Epithelial cell of esophagus (primary cell): ENCODE data around the gene LYAR.

Experiments
- DNase-seq: peaks from one replicate; pipeline ENCODE4 v3.0.0; 2010; ENCODE audit warnings: low read depth
- H3K4me3 ChIP-seq: 2 replicates; pipeline ENCODE4 v1.5.1; 2011; ENCODE audit warnings: mild to moderate bottlenecking, low read length, control low read depth
- CTCF ChIP-seq: IDR thresholded peaks from 2 replicates; pipeline ENCODE4 v1.5.1; 2011; ENCODE audit warnings: low read depth, mild to moderate bottlenecking, low read length, control low read depth, inconsistent platforms; ENCODE audit not compliant: insufficient read depth; ENCODE audit errors: missing control alignments

LYAR gene

GRCh38 chr4:4228356-4228668 is 61.6 kb downstream of the LYAR start:
- no peak for TF ChIP-seq CTCF
- no peak for DNase-seq
- H3K4me3 ChIP-seq, result no peak overlapping the region

GRCh38 chr4:4227510-4228355 is 62.2 kb downstream of the LYAR start:
- no peak overlapping the region for H3K4me3 ChIP-seq
- TF ChIP-seq CTCF, result no peak
- no peak for DNase-seq

- H3K4me3 ChIP-seq, result no peak within 1 kb of the TSS
- no peak for TF ChIP-seq CTCF
- no peak for DNase-seq
These were observed 63.1 kb downstream of the LYAR start, which contains the start of gene OTOP1 for GRCh38 chr4:4226606-4227438. Gene OTOP1 (minus strand): TSS chr4:4226929. CDS start chr4:4226864, 65 bp downstream.

GRCh38 chr4:4225915-4226605 is 63.9 kb downstream of the LYAR start:
- no peak for TF ChIP-seq CTCF
- DNase-seq, result no peak
- no peak overlapping the region for H3K4me3 ChIP-seq
